ENCODE data around the gene ANGPTL4.

The ANGPTL4 gene

DNA sequence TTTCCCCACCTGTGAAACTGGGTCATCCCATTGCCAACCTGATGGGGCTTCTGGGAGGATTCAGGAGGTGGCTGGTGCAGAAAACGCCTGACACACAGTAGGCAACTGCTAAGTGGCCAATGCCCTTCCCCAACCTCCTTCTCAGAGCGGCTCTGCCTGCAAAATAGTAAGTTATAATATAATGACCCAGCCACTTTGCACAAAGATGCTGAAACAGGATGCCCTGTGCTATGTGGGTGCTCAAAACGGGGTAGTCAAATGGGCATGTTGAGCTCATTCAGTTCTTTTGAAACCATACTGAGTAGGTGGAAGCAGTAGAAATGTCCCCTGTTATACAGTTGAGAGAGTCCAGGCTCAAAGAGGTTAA lies 49.7 kb downstream of the ANGPTL4 start:
- no peak for DNase-seq (ENCODE audit: low read depth in 2 of 2)

DNA sequence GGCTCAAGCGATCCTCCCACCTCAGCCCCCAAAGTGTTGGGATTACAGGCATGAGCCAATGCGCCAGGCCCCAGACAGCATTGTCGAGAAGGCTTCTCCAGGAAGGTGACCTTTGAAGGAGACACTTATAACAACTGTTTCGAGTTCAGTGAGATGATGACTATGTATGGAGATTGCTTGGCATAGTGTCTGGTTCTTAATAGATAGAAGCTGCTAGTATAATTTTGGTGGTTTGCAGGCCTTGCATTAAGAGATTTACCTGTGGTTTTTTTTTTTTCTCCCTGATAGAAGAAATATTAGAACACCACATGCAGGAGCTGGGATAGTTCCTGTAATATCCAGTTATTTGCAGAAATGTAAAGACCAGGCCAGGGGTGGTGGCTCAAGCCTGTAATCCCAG lies 52.8 kb downstream of the ANGPTL4 start:
- no peak for DNase-seq (ENCODE audit: low read depth in 2 of 2)

DNA sequence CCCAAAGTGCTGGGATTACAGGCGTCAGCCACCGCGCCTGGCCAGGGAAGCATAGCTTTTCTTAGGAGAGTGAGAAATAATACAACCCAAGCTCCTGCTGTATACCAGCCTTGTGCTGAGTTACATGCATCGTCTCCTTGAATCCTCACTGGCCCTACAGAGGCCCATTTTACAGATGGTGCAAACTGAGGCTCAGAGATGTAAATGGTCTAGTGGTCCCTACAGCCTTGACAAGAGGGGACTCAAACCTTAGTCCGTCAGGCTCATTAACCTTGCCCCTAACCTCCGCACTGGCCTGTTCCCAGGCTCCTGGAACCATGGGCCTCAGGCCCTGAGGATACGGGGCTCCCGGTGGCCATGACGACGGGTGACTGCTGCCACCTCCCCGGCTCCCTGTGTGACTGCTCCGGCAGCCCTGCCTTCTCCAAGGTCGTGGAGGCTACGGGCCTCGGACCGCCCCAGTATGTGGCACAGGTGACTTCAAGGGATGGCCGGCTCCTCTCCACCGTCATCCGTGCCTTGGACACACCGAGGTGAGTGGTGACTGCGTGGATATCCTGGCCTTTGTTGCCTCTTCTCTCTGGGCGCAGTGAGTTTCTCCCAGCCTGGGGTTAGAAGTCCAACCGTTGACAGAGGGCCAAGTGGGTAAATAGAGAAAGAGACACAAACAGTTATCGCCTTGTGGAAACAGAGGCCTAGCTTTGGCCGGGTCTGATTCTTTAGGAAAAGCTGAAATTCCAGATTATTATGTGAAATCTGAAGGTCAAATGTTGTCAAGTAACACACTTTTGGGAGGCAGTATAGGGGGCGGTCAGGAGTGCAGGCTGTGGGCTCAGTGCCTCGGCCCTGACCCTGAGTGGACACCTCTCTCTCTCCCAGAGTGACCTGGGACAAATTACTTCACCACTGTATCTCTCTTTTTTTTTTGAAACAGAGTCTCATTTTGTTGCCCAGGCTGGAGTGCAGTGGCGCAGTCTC lies 57.8 kb downstream of the ANGPTL4 start:
- no peak for DNase-seq (ENCODE audit: low read depth in 2 of 2)

DNA sequence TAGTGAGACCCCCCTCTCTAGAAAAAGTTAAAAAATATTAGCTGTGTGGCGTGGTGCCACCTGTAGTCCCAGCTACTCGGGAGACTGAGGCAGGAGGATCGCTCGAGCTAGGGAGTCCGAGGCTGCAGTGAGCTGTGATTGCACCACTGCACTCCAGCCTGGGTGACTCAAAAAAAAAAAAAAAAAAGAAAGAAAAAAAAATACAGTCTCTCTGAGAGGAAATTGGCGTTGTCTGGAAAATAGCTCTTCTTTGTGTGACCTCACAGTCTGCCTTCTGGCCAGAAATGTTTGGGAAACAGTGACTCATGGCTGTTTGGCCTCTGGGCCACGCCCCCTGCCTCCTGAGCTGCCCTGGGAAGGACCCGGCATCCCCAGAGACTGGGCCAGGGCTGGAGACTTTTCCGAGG lies 59.9 kb downstream of the ANGPTL4 start:
- DNase-seq (ENCODE audit: low read depth in 2 of 2), result no peak
